ENCODE data around the gene MADD. TPM values are rescaled to one million over a fixed set of nuclear protein-coding genes. Genes with fewer than 3 reads are reported as not detected.

Gene MADD
- total and polyA plus RNA-seq, 2 donors (not counting 1 experiment from before 2014, with no cell fraction given): 7.0 to 15.4 TPM

DNA sequence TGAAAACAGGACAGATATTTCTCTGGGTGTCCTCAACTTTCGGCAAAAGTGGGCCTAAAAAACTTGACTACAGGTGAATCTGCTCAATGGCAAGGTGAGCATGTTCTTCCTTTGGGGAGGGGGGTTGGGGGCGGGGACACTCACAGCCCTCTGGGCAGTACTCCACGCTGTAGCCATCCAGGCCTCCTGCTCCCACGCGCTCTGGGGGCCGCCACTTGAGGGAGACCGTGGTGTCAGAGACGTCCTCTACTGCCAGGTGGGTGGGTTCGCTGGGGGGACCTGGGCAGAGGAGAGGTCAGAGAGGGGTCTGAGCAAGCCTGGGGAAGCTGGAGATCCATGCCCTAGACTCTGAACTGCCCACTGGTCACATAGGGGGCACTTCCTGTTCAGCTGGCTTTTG lies 65.8 kb downstream of the MADD start:
- TF ChIP-seq EZH2 (IDR thresholded peaks at IDR 0.05; ENCODE audit: low read length, missing control alignments): no peak
- TF ChIP-seq, protein P1, sequence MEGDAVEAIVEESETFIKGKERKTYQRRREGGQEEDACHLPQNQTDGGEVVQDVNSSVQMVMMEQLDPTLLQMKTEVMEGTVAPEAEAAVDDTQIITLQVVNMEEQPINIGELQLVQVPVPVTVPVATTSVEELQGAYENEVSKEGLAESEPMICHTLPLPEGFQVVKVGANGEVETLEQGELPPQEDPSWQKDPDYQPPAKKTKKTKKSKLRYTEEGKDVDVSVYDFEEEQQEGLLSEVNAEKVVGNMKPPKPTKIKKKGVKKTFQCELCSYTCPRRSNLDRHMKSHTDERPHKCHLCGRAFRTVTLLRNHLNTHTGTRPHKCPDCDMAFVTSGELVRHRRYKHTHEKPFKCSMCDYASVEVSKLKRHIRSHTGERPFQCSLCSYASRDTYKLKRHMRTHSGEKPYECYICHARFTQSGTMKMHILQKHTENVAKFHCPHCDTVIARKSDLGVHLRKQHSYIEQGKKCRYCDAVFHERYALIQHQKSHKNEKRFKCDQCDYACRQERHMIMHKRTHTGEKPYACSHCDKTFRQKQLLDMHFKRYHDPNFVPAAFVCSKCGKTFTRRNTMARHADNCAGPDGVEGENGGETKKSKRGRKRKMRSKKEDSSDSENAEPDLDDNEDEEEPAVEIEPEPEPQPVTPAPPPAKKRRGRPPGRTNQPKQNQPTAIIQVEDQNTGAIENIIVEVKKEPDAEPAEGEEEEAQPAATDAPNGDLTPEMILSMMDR (conservative IDR thresholded peaks at IDR 0.05 in 1 of 2, IDR thresholded peaks at IDR 0.05 in 1 of 2; ENCODE audit: low read depth in 1 of 2, low read length in 2 of 2): no peak
- H3K9me3 ChIP-seq (ENCODE audit: control insufficient read depth, insufficient read depth, low read depth, low read length): no peaks in the 10 kb centered on the region

DNA sequence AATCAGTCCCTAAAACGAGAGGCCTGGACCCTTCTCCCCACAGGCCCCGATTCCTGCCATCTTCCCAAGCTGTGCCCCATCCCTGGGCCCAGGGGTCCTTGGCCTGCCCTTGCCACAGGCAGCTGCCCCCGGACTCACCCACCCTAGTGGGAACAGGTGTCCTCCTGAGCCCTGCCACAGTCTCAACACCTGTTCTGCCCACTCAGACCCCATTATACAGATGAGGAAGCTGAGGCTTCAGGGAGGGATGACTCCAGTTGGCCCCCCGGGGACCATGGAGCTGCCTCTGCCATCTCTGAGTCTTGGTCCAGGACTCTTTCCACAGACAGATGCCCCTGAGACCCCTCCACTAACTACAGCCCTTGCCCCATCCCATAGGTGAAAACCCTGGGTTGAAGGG lies 66.7 kb downstream of the MADD start:
- no peaks in the 10 kb centered on the region for H3K79me2 ChIP-seq (ENCODE audit: control insufficient read depth, insufficient read depth, low read length)
- no peak overlapping the region for H3K4me2 ChIP-seq (ENCODE audit: extremely low read depth, insufficient read depth, low read length)
- no peaks in the 10 kb centered on the region for H4K20me1 ChIP-seq (ENCODE audit: control insufficient read depth, extremely low read depth, insufficient read depth, low read length)
- H3K9me3 ChIP-seq (ENCODE audit: control insufficient read depth, insufficient read depth, low read depth, low read length): no peaks in the 10 kb centered on the region
- H3K4me3 ChIP-seq (replicated peaks in 1 of 4; ENCODE audit: control extremely low read depth in 1 of 4, insufficient read depth in 1 of 4, low read depth in 3 of 4, low read length in 4 of 4): no peak overlapping the region
- no peaks in the 10 kb centered on the region for H3K4me1 ChIP-seq (ENCODE audit: control insufficient read depth, extremely low read depth, insufficient read depth, low read length)
- no peak overlapping the region for H2AFZ ChIP-seq (ENCODE audit: low read length)
- H3K27ac ChIP-seq (ENCODE audit: insufficient read depth, low read length): no peak overlapping the region
- no peaks in the 10 kb centered on the region for H3K36me3 ChIP-seq (ENCODE audit: control insufficient read depth, insufficient read depth, low read length)
- DNase-seq (ENCODE audit: low read depth in 2 of 2): no peak
- TF ChIP-seq, protein P1 (conservative IDR thresholded peaks at IDR 0.05 in 1 of 2, IDR thresholded peaks at IDR 0.05 in 1 of 2; ENCODE audit: low read depth in 1 of 2, low read length in 2 of 2): no peak
- TF ChIP-seq EZH2 (IDR thresholded peaks at IDR 0.05; ENCODE audit: low read length, missing control alignments): no peak
- no peaks in the 10 kb centered on the region for H3K27me3 ChIP-seq (ENCODE audit: control insufficient read depth, insufficient read depth, low read length)
- no peak overlapping the region for H3K9ac ChIP-seq (ENCODE audit: insufficient read depth, low read length)

More for the DNA sequence above, 65.8 kb downstream of the MADD start:
- H3K36me3 ChIP-seq (ENCODE audit: control insufficient read depth, insufficient read depth, low read length): no peaks in the 10 kb centered on the region
- H3K9ac ChIP-seq (ENCODE audit: insufficient read depth, low read length): no peak overlapping the region
- no peak overlapping the region for H3K27ac ChIP-seq (ENCODE audit: insufficient read depth, low read length)
- H4K20me1 ChIP-seq (ENCODE audit: control insufficient read depth, extremely low read depth, insufficient read depth, low read length): no peaks in the 10 kb centered on the region
- H2AFZ ChIP-seq (ENCODE audit: low read length): no peak overlapping the region
- no peaks in the 10 kb centered on the region for H3K27me3 ChIP-seq (ENCODE audit: control insufficient read depth, insufficient read depth, low read length)
- no peak overlapping the region for H3K4me2 ChIP-seq (ENCODE audit: extremely low read depth, insufficient read depth, low read length)
- H3K79me2 ChIP-seq (ENCODE audit: control insufficient read depth, insufficient read depth, low read length): no peaks in the 10 kb centered on the region
- no peak overlapping the region for H3K4me3 ChIP-seq (replicated peaks in 1 of 4; ENCODE audit: control extremely low read depth in 1 of 4, insufficient read depth in 1 of 4, low read depth in 3 of 4, low read length in 4 of 4)
- H3K4me1 ChIP-seq (ENCODE audit: control insufficient read depth, extremely low read depth, insufficient read depth, low read length): no peaks in the 10 kb centered on the region
- DNase-seq (ENCODE audit: low read depth in 2 of 2): no peak

DNA sequence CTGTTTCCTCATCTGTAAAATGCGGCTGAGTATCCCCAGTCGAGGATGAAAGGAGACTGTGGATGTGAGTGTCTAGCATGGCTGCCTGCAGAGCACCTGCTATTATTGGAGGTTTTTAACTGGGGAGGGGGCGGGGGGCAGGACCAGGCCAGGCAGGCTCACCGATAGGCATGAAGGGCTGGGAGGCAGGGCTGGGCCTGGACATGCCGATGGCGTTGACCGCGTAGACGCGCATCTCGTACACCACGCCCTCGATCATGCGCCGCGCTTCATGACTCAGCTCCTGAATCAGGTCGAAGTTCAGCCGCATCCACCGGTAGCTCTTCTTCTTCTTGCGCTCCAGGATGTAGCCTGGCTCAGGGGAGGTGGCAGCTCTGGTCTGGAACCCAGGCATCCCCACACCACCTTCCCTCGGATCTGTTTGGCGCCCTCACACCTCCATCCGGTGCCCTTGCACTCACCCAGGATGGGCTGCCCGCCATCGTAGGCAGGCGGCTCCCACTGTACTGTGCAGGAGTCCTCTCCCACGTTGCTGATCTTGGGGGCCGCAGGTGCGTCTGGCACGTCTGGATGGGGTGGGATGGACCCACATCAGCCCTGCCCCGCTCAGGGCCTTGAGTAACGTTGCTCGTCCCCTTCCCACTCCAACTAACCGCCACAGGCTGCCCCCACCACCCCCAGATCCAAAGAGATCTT lies 67.4 kb downstream of the MADD start:
- Histone ChIP-seq H3K4me3 (replicated peaks in 1 of 4; ENCODE audit: control extremely low read depth in 1 of 4, insufficient read depth in 1 of 4, low read depth in 3 of 4, low read length in 4 of 4) (no peak overlapping the region), H3K9ac (ENCODE audit: insufficient read depth, low read length) (no peak overlapping the region), H3K36me3 (ENCODE audit: control insufficient read depth, insufficient read depth, low read length) (no peaks in the 10 kb centered on the region), H3K9me3 (ENCODE audit: control insufficient read depth, insufficient read depth, low read depth, low read length) (no peaks in the 10 kb centered on the region), H3K79me2 (ENCODE audit: control insufficient read depth, insufficient read depth, low read length) (no peaks in the 10 kb centered on the region), H3K4me1 (ENCODE audit: control insufficient read depth, extremely low read depth, insufficient read depth, low read length) (no peaks in the 10 kb centered on the region), H3K4me2 (ENCODE audit: extremely low read depth, insufficient read depth, low read length) (no peak overlapping the region), H3K27ac (ENCODE audit: insufficient read depth, low read length) (no peak overlapping the region), H4K20me1 (ENCODE audit: control insufficient read depth, extremely low read depth, insufficient read depth, low read length) (no peaks in the 10 kb centered on the region), H2AFZ (ENCODE audit: low read length) (no peak overlapping the region), H3K27me3 (ENCODE audit: control insufficient read depth, insufficient read depth, low read length) (no peaks in the 10 kb centered on the region)
- no peak for TF ChIP-seq EZH2 (IDR thresholded peaks at IDR 0.05; ENCODE audit: low read length, missing control alignments)
- TF ChIP-seq, protein P1 (conservative IDR thresholded peaks at IDR 0.05 in 1 of 2, IDR thresholded peaks at IDR 0.05 in 1 of 2; ENCODE audit: low read depth in 1 of 2, low read length in 2 of 2): no peak
- DNase-seq (ENCODE audit: low read depth in 2 of 2): no peak
